HG03097 (cell line): ENCODE data around the gene RYR3.

Source experiments
- ATAC-seq: cut with Tn5 transposase; IDR thresholded peaks from one replicate; pipeline ENCODE4 v1.9.1; 2021; ENCODE audit not compliant: unreplicated experiment, low FRiP score

RYR3 gene

GRCh38 chr15:33679061-33679460 is 368.3 kb downstream of the RYR3 start:
- ATAC-seq: no peak

- no peak for ATAC-seq
These were observed 369.6 kb downstream of the RYR3 start for GRCh38 chr15:33680336-33680735.

GRCh38 chr15:33693166-33693800 is 382.5 kb downstream of the RYR3 start:
- no peak for ATAC-seq

GRCh38 chr15:33698126-33698525 is 387.4 kb downstream of the RYR3 start:
- no peak for ATAC-seq

GRCh38 chr15:33699145-33699544 is 388.4 kb downstream of the RYR3 start:
- ATAC-seq: no peak

GRCh38 chr15:33699691-33700447 is 389.1 kb downstream of the RYR3 start:
- no peak for ATAC-seq

- no peak for ATAC-seq
These were observed 390.0 kb downstream of the RYR3 start for GRCh38 chr15:33700695-33701303.

GRCh38 chr15:33701304-33701696 is 390.5 kb downstream of the RYR3 start:
- no peak for ATAC-seq

- ATAC-seq: no peak
These were observed 395.4 kb downstream of the RYR3 start for GRCh38 chr15:33706173-33706572.

GRCh38 chr15:33710748-33711147 is 400.0 kb downstream of the RYR3 start:
- no peak for ATAC-seq

- no peak for ATAC-seq
These were observed 405.3 kb downstream of the RYR3 start for GRCh38 chr15:33716025-33716424.

GRCh38 chr15:33720952-33721351 is 410.2 kb downstream of the RYR3 start:
- ATAC-seq: no peak

- peak; percentile 93 for ATAC-seq
These were observed 411.4 kb downstream of the RYR3 start for GRCh38 chr15:33722005-33722672.

GRCh38 chr15:33722673-33723015 is 411.9 kb downstream of the RYR3 start:
- no peak for ATAC-seq

GRCh38 chr15:33724321-33725036 is 413.7 kb downstream of the RYR3 start:
- ATAC-seq: no peak

- no peak for ATAC-seq
These were observed 418.9 kb downstream of the RYR3 start for GRCh38 chr15:33729653-33730052.

- no peak for ATAC-seq
These were observed 420.0 kb downstream of the RYR3 start for GRCh38 chr15:33730815-33731214.

GRCh38 chr15:33735143-33735542 is 424.4 kb downstream of the RYR3 start:
- ATAC-seq: no peak

- no peak for ATAC-seq
These were observed 425.0 kb downstream of the RYR3 start for GRCh38 chr15:33735637-33736247.
